GM19043 (cell line): Measurements from ENCODE around the gene SERHL2.
"Not testable (repeated sequence)": the region's sequence is repeated elsewhere in the genome, so short reads cannot be mapped to it uniquely, and the experiment has no call there.

ENCODE experiments used
- ATAC-seq: cut with Tn5 transposase; IDR thresholded peaks from one replicate; pipeline ENCODE4 v1.9.1; 2021; ENCODE audit warnings: low read depth; ENCODE audit not compliant: unreplicated experiment

SERHL2 gene

DNA sequence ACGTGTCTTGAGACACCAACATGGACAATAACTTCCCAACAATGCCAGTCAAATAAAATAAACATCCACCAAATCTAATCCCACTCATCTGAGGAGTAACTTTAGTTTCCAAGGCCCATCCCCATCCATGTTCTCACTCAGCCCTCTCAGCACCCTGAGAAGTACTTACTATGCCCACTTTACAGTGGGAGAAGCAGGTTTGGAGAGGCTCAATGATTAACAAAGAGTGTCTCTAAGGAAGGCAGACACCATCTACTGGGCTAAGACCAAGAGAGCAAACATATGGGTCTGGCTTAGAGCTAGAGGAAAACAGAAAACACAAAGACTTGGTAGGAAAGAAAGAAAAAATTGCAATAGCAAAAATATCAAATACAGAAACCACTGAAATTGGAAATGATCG, 49.7 kb downstream of the SERHL2 start:
- no peak for ATAC-seq

DNA sequence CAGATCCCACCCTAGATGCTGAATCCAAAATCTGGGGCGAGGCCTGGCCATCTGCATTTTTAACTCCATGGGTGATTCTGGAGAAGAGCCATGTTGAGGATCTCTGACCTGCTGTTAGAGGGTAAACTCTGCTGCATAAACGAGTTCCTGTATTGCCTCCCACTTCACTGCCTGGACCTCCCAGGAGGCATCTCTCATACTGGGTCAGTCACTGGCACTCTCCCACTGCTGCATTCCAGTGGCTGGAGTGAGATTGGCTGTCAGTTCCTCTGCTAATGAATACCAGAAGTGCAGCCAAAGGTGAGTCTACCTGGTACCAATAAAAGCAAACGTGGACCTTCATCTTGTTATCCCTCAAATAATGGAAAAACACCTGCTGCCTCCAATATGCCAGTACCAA, 50.6 kb downstream of the SERHL2 start:
- ATAC-seq, result no peak

- not testable (repeated sequence) for ATAC-seq
These were observed 53.9 kb downstream of the SERHL2 start for GRCh38 chr22:42607641-42608040.

- ATAC-seq, result no peak
These were observed 54.5 kb downstream of the SERHL2 start for GRCh38 chr22:42608136-42608822.

DNA sequence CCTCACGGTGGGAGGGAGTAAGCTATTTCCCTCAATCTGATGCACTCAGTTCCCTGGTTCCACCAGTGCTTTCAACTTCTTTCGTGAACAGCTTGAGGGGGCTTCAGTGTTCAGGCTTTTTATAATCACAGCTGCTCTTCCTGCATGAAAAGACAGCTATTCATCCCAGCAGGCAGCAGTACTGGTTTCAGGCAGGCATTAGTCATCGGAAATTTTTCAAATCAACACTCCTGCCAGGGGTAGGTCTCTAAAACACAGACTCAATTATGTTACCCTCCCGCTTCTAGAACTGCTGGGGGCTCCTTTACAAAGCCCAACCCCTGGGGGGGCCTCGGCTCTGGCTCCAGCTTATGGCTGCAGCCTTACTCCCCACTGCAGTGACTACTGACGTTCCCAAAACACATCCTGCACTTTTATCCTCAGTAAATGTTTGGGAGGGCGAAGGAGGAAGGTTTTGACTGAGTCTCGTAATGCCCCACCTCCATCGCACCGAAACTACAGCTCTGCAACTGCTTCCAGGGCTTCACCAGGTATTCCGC, 55.1 kb downstream of the SERHL2 start:
- no peak for ATAC-seq

GRCh38 chr22:42610186-42610585, 56.4 kb downstream of the SERHL2 start:
- no peak for ATAC-seq

DNA sequence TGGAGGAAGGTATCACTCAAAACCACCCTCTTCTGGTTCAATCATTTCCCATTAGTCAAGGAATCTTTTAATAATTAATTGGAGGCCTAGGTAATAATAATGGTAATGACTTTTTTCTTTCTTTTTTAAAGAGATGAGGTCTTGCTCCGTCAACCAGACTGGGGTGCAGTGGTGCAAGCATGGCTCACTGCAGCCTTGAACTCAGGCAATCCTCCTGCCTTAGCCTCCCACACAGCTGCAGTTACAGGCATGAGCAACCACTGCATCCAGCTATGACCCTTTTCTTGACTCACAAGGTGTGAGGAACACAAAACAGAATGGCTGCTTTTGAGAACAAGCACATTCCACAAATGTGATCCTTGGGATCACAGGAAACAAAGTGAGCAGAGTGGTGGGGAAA, 57.3 kb downstream of the SERHL2 start:
- no peak for ATAC-seq

DNA sequence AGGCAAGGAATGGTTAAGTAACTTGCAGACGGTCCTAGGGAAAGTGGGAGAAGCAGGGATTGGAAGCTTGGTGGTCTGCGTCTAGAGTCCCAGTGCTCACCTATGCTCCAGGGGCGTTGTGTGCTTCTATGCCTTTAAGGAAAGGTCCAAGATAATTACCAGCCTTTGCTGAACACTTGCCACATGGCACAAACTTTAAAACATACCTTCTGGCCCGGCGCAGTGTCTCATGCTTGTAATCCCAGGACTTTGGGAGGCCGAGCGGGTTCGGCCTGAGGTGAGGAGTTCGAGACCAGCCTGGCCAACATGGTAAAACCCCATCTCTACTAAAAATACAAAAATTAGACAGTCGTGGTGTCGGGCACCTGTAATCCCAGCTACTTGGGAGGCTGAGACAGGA, 58.6 kb downstream of the SERHL2 start:
- no peak for ATAC-seq

GRCh38 chr22:42613872-42614301, 60.1 kb downstream of the SERHL2 start:
- no peak for ATAC-seq

DNA sequence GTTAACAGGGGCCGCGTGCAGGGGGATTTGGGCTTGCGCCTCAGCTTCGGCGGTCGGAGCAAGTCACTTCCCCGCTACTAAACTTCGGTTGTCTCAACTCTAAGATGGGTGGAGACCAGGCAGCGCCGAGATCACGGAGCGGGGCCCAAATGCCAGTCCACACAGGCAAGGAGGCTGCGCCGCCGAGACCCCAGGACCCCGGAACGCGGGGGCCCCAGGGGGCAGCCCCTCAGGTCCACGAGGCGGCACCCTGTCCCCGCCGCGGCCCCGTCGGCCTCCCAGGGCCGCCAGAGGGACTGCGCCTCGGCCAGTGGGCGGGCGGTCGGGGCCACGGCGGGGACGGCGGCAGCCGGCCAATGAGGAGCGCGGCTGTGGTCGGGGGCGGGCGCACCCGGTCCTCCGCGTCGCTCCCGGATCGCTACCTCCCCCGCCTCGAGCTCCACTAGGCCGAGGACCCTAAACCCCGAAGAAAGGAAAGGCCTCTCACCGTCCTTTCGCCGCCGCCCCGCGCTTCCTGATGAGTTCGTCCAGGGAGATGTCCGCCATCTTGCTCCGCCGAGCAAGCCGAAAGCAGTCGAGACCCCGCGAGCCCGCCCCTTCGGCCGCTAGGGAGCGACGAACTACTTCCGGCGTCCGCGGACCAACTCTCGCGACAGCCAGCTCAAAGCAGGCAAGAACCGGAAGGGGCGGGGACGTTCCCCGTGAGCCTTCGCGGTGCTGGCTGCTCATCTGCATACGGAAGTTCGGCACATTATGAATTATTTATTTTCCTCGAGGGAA, 60.7 kb downstream of the SERHL2 start, which contains the start of gene POLDIP3:
TSS of gene POLDIP3 (minus strand) at position 572 of the 780 bp plus-strand sequence. CDS start at position 546, 26 bp downstream.
- peak; percentile 45 for ATAC-seq

GRCh38 chr22:42615092-42615859, 61.5 kb downstream of the SERHL2 start:
- ATAC-seq, result peak; percentile 50

DNA sequence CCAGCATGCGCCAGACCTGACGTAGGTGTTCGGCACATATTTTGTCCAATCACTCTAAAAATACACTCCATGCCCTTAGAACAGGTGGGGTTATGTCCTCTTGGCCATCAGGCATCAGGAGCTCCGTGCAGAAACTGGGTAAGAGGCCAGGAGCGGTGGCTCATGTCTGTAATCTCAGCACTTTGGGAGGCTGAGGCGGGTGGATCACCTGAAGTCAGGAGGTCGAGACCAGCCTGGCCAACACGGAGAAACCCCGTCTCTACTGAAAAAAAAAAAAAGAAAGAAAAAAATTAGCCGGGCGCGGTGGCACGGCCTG, 62.1 kb downstream of the SERHL2 start:
- ATAC-seq, result not testable (repeated sequence)

DNA sequence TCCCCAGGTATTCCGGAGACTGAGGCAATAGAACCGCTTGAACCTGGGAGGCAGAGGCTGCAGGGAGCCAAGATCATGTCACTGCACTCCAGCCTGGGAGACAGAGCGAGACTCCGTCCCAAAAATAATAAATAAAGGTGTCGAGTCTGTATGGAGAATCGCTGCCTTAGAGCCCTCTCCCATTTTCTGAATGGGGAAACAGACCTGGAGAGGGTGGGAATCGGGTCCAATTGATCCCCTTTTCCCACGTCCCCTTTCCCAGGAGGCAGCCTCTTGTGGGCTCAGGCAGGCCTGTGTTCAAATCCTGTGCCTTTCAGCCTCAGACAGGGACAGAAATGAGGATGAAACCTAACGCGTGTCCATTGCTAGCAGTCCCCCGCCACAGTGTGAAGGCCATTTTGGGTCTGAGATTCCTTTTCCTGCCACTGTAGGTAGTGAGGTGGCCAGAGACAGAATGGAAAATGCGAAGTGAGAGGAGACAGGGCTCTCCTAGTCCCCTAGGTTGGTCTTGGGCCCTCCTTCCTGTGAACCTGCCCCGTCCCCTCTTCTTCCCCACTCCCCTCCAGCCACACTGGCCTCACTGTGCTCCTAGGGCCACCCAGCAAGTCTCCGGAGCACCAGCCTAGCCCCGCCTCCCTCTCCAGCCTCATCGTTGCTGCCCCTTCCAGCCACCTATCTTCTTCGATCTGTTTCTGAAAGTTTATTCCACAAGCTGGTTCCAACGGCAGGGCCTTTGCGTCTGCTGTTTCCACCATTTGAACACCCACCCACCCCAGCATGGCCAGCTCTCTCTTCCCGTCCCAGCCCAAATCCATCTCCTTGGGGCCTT, 63.6 kb downstream of the SERHL2 start:
- no peak for ATAC-seq

DNA sequence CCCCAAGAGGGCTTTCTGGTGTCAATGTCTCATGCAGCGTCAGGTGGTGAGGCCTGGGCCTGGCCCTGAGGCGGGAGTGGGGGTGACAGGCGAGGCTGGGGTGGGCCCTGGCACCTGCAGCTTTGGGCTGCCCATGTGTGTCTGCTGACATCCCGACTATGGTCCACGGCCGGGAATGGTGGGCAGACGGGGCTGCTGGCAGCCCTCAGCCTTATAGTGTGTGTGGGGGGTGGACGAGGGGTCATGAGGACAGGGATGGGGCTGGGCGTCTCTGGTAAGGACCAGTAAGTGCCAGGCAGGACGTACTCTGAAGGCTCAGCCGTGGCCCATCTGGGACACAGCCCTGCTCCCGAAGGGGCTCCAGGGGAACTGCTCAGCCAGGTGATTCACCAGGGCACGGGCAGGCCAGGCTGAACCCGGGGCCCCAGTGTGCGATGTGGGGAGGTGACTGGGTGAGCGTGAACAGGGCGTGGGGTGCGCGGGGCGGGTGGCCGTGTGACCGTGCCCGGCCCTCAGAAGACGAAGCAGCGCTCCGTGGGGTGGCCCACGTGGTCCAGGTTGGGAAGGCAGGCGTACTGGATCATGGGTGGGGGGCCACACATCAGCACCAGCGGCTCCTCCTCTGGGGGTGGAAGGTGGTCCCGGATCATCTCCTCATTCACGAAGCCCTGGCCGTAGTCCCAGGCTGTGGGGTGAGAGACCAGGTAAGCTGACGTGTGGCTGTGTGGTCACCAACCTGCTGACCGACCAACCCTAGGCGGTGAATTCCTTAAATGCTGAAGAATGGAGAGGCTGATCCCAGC, 65.7 kb downstream of the SERHL2 start:
- ATAC-seq, result no peak

GRCh38 chr22:42620084-42620483, 66.3 kb downstream of the SERHL2 start:
- ATAC-seq, result no peak

DNA sequence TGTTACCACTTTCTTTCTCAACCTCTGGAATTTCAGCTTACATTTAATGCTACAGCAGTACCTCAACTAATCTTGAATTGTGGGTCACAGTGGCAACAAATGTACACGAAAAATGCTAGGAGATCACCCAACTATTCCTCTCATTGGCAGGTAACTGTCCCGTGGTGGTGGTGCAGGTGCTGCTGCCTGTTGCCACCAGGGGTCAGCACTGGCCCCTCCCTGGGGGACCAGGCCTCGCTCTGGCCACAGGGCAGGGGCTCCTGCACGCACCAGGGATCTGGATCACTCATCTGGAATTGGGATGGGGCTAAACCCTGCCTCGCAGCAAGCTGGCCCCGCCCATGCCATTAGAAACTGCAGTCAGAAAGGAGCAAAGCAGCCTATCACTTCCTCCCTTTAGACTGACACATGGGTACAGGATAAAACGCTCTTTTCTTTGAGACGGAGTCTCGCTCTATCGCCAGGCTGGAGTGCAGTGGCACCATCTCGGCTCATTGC, 67.8 kb downstream of the SERHL2 start:
- no peak for ATAC-seq

- no peak for ATAC-seq
These were observed 68.4 kb downstream of the SERHL2 start for GRCh38 chr22:42622061-42622710.

- no peak for ATAC-seq
These were observed 69.6 kb downstream of the SERHL2 start for GRCh38 chr22:42623301-42623751.
